ENCODE measurements around the gene AFAP1L1. TPM values are rescaled to one million over a fixed set of nuclear protein-coding genes. Genes with fewer than 3 reads are reported as not detected.

The AFAP1L1 gene
- total RNA-seq, 2 donors from 2014 or later = 0.16 TPM; not detected in 1

Other genes with a start within 250 kb of the AFAP1L1 start
- not detected for gene SH3TC2, start 208.8 kb upstream of the AFAP1L1 start, total RNA-seq
- gene ABLIM3, start 130.4 kb upstream of the AFAP1L1 start, total RNA-seq = under 1 TPM; 0.41 to 0.61 TPM
- 10 to 100 TPM; 27.6 to 28.1 TPM for gene GRPEL2, start 73.6 kb downstream of the AFAP1L1 start, total RNA-seq
- gene PCYOX1L, start 86.2 kb downstream of the AFAP1L1 start, total RNA-seq = 10 to 100 TPM; 11.9 to 19.7 TPM
- gene IL17B, start 107.4 kb downstream of the AFAP1L1 start, total RNA-seq = not detected

Data from activated T-helper 17 cell treated with anti-CD3 and anti-CD28 coated beads, Interleukin-2, amount 50 U/mL, for 72 hours (primary cell).